AG09309 (cell line): ENCODE results near the gene OR5AN1.

Experiments used
- DNase-seq: peaks from one replicate; pipeline ENCODE4 v3.0.0-alpha.2; 2010; ENCODE audit warnings: low read depth
- H3K4me3 ChIP-seq: 2 replicates; pipeline ENCODE4 v1.5.1; 2011; ENCODE audit warnings: mild to moderate bottlenecking, low read depth, low read length, moderate library complexity; ENCODE audit not compliant: control insufficient read depth
- TF ChIP-seq, protein P1 (sequence below): IDR thresholded peaks from 2 replicates; pipeline ENCODE4 v1.5.1; 2011; ENCODE audit warnings: mild to moderate bottlenecking, low read depth, low read length, inconsistent platforms; ENCODE audit not compliant: insufficient read depth, control insufficient read depth; ENCODE audit errors: missing control alignments

Gene OR5AN1

DNA sequence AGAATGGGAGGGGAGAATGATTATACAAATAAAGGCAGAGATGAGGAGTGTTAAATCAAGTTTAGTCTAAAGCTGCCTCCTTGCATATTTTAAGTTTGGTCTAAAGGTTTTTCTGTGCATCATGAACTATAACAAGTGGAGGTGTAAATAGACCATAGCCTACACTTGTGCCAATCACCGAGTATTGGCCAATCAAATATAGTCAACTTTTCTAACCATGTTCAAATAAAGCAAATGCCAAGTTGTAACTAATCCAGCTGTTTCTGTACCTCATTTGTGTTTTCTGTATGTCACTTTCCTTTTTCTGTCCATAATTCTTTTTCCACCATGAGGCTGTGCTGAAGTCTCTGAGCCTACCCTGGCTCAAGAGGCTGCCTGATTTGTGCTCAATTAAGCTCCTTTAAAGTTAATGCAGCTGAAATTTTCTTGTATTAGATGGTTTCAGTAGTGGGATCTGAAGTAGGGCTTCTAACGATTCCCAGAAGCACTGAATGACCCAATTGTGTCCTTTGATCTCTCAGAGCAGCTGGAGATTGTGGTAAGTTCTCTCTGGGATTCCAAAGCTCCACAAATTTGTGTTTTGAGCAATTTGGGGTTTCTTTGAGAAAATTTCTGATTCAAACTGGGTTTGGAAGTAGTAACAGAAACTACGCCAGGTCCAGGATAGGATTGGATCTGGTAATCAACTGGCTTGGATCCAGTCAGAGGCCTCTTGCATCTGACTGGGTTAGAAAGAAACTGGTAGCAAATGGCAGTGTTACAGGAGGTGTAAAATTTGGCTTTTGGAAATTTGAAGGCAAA, 42.0 kb downstream of the OR5AN1 start:
- TF ChIP-seq, protein P1, sequence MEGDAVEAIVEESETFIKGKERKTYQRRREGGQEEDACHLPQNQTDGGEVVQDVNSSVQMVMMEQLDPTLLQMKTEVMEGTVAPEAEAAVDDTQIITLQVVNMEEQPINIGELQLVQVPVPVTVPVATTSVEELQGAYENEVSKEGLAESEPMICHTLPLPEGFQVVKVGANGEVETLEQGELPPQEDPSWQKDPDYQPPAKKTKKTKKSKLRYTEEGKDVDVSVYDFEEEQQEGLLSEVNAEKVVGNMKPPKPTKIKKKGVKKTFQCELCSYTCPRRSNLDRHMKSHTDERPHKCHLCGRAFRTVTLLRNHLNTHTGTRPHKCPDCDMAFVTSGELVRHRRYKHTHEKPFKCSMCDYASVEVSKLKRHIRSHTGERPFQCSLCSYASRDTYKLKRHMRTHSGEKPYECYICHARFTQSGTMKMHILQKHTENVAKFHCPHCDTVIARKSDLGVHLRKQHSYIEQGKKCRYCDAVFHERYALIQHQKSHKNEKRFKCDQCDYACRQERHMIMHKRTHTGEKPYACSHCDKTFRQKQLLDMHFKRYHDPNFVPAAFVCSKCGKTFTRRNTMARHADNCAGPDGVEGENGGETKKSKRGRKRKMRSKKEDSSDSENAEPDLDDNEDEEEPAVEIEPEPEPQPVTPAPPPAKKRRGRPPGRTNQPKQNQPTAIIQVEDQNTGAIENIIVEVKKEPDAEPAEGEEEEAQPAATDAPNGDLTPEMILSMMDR = no peak
- H3K4me3 ChIP-seq = no peak overlapping the region
- DNase-seq = no peak

DNA sequence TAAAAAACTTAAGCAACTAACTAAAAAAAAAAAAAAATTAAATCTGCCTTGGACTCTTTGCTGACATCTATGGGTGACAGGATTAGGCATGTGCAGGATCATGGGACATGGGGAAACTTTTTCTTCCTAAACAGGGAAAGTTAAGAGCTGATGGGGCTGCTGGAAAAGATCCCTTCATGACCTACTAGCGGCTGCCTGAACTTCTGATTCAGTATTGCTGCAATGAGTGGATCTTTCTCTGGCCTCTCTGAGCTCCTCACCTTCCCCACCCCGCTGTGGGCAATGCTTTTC, 42.5 kb downstream of the OR5AN1 start:
- no peak overlapping the region for H3K4me3 ChIP-seq
- TF ChIP-seq, protein P1 = no peak
- DNase-seq = no peak

DNA sequence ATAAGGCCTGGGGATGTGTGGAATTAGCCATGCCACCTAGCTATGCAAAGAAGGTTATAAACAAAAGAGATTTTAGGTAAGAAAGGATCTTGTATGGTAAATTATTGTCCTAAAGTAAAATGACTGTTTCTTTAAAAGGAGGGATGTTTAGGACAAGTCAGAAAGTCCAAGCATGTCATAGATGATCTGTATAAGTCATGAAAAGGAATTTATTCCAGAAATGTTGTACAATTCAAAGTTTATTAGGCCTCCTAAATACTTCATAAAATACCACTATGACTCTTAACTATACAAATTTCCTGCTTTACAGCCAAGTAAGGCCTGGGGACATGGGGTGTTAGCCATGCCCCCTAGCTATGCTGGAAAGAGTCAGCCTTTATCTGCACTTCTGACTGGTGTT, 44.9 kb downstream of the OR5AN1 start:
- no peak overlapping the region for H3K4me3 ChIP-seq
- TF ChIP-seq, protein P1 = no peak
- no peak for DNase-seq

DNA sequence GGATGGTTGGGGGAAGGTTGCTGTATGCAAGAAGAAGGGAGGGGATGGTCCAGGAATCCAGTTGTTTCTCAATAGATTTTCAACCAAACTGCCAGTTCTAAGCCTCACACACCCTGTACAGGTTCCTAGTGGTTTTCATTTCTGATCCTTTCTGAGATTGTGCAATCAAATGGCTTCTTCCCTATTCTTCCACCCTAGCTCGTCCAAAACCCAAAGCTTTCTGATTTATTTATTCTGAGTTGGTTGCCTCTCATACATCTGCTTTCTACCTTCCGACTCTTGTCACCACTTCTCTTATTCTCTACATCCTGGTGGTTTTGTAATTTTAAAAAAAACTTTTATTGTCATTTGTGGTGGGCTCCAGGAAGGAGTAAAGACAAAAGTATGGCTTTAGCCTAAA, 55.0 kb downstream of the OR5AN1 start:
- TF ChIP-seq, protein P1 = no peak
- H3K4me3 ChIP-seq = no peak overlapping the region
- DNase-seq = no peak

DNA sequence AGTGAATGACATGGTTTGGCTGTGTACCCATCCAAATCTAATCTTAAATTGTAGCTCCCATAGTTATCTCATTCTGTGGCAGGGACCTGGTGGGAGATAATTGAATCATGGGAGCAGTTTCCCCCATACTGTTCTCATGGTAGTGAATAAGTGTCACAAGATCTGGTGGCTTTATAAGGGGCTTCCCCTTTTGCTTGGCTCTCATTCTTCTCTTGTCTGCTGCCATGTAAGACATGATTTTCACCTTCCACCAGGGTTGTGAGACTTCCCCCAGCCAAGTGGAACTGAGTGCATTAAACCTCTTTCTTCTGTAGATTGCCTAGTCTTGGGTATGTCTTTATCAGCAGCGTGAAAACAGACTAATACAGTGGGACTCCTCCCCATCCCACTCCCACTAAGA, 56.4 kb downstream of the OR5AN1 start:
- no peak for DNase-seq
- TF ChIP-seq, protein P1 = no peak
- H3K4me3 ChIP-seq = no peak overlapping the region

DNA sequence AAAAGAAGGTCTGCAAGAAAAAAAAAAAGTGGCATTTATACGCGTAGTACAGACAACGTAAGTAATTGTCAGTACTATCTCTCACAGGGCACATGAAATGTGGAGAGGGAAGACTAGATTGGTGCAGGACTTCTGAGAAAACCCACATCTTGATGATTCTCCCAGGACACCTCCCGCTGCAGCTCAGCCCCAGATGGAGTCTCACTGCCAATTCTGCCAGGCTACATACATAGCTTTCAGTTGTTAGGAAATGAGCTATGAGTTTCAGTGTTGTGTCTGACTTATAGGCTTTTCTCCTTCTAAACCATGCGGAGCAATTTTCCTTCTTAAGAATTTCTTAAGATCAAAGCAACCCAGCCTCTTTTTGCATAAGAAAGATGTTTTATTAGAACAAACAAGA, 57.9 kb downstream of the OR5AN1 start:
- no peak for DNase-seq
- H3K4me3 ChIP-seq = no peak overlapping the region
- TF ChIP-seq, protein P1 = no peak
